ENCODE data around the gene SH3PXD2A.
"Not testable (repeated sequence)": the region's sequence is repeated elsewhere in the genome, so short reads cannot be mapped to it uniquely, and the experiment has no call there.

Gene SH3PXD2A

DNA sequence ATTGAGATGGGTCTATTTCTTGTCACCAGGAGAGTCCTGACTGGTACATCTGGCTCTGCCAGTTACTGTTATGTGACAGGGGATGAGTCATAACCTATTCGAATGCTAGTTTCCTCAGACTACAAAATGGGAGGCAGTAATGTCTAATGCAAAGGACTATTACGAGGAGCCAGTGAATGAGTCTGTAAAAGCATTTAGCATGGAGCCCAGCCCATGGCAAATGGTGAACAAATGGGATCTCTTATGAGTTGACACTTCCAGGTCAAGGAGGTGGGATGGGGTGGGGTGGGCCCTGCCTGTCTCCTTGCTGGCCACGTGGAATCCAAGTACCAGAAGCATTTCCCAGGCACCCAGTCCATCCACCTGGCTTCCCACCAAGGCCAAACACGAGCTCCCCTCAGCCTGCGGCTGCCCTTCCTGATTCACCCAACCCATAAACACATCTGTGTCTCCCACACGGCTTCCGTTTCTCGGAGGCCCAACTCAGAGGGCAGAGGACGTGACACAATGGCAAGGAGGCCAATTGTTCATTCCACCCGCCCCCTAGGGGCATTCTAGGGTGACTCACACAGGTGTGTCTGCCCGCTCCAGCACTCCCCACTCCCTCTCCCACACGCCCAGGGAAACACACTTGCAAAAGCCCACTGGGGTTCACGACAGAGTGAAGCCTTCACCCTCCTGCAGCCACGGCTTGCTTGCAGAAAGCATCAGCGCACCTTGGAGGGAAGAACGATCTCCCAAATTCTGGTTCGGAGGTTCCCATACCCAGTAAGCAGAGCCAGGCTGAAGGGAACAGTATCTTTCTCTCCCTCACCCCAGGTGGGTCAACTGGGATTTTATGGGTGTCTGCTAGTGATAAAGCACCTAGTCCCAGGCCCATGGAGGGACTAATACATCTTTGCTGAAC is 109.8 kb downstream of the SH3PXD2A start:
- no peak for DNase-seq (ENCODE audit: low read depth)

DNA sequence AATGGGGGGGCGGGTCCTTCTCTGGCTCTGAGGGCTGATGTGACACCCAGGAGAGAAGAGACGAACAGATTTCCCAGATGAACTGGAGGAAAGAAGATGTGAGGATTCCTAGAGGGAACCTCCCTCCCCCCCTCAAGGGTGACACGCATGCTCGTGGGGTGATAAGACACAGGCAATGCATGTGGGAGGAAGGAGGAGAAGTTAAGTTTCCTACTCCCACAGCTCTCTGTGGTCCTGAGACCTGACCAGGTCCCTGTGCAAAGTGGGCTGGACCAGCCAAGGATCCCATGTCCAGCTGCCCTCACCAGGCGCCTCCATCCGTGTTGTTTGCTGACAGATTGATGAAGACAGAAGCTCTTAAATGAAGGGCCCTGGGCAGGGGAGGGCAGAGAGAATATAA is 112.6 kb downstream of the SH3PXD2A start:
- peak; percentile 75 for DNase-seq (ENCODE audit: low read depth)

DNA sequence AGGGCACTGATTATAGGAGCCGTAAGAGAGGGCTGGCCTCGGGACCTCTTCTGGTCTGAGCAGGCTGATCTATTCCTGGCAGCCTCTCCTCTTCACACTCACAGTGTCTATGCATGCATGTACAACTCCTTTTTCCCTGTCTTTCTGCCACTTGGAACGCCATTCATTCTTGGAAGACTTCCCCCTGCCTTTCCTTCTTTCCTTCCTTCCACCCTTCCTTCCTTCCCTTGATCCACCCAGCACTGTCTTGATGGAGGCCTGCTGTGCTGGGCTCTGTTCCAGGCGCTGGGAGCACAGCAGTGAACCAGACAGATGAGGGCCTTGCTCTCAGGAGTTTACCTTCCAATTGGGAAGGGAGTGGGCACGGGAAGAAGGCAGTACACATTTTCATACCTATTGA is 114.8 kb downstream of the SH3PXD2A start:
- no peak for DNase-seq (ENCODE audit: low read depth)

DNA sequence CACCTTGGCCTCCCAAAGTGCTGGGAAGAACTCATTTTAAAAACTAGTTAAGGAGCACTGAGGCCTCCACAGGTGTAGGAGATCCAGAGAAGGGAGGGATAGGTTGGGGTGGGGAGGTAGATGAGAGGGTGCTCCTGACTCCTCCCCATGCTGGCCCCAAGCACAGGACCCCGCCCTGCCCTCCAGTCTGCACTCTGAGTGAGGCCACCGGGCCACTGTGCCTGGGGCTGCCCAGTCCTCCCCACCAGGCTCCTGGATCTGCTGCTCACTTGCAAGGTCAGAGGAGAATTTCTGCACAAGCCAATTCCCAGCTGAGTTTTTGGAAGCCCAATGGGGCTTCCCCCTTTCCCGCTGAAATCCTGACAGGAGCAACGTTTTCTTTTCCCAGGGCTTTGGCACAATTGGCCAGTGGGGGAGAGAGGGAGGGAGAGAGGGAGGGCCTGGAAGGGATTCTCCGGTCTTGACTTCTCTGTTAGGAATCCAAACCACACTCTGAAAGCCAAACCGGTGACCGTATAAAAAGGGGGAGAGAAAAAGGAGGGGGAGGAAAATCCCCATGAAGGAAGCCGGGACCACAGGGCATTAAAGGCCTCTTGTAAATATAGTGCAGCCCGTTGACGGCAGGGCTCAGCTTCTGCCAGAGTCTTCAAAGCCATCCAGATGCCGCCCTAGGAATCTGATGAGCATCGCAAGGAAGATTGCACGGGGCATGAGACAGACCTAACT is 116.2 kb downstream of the SH3PXD2A start:
- peak; percentile 98 for DNase-seq (ENCODE audit: low read depth)

DNA sequence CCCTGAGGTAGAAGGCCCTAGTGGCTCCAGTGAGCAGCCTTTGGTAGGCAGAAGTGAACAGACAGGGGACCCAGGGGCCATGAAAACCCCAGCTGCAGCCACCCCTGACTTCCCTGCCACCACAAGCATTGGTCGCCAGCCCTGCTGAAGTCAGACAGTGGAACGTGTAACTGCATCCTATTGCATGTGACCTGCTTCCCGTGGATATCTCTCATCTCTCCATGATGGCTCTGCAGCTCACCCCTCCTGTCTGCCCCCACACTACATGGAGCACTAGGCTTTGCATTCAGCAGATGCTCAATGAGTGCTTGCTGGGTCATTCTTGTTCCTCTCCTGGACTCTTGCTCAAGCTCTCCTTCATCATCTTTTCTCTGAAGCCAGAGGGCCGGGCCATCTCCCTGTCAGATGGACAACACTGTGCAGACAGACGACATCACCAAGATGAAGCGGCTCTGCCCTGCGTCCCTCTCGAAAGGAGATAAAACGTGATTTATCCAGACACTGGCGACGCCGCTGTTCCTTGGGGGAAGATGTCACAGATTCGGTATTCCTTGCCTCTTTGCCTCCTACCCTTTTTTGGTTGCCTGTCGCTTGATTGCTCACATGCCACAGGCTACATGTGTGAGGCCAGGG is 117.5 kb downstream of the SH3PXD2A start:
- DNase-seq (ENCODE audit: low read depth): peak; percentile 31

DNA sequence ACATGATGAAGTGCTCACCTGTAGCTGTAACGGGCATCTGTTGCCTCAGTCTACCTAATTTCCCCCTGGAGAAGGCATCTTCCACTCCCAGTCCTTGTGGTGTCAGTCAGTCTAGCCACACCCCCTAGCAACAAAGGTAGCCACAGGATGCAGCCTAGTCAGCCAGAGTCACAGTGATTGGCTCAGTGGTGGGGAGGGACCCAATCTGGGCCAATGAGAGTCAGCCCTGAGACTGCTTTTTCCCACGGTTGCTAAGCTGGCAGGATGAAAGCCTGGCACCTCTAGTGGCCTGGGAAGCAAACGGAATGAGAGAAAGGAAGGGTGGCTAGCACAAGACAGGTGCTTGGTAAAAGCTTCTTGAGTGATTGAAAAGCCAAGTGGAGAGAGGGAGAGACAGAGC is 118.6 kb downstream of the SH3PXD2A start:
- DNase-seq (ENCODE audit: low read depth): peak; percentile 66

DNA sequence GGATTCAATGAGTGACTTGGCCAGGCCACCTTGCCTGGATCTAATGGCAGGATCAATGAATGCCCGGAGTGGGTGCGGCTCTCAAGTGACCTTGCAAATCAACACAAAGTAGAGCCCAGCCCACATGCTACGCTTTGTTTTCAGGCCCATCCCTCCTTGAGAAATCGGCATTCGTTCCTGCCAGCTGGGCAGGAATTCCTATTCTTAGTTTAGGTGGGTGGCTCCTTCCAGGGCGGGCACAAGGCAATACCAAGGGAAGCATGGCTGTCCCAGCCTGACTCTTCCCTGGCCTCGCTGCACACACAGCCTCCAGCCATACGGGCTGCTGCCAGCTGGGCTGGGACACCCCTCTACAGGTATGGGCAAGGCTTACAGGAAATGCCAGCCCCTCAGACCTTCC is 119.3 kb downstream of the SH3PXD2A start:
- DNase-seq (ENCODE audit: low read depth): no peak

DNA sequence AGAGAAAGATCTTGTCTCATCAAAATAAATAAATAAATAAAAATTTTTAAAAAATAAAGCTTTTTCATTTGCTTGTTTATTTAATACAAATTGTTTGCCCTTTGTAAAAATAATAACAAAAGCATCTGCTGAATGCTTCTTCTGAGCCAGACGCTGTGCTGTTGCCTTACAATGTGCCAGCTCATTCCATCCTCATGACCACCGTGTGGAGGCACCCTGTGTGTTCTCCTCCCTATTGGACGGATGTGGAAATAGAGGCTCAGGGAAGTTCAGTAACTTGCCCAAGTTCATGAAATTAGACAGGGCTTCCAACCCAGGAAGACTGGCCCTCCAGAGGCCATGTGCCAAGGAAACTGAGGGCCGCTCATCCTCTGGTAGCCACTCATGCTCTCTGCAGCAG is 120.6 kb downstream of the SH3PXD2A start:
- peak; percentile 37 for DNase-seq (ENCODE audit: low read depth)

DNA sequence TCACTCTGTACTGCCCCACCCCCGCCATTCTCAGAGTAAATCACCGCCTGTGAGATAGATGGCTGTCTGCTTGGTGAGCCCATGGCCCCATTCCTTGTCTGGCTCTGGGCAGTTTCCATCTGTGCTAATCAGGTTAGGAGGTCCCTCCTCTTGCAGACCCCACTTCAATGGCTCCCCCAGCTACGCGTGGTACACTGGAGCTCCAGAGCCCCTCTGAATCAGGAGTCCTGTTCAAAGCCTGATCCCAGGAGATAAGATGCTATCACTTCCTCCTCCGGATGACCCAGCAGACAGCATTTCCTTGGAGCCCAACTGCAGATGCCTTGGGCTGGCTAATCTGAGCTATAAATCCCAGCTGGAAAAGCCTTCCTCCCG is 122.3 kb downstream of the SH3PXD2A start:
- peak; percentile 27 for DNase-seq (ENCODE audit: low read depth)

DNA sequence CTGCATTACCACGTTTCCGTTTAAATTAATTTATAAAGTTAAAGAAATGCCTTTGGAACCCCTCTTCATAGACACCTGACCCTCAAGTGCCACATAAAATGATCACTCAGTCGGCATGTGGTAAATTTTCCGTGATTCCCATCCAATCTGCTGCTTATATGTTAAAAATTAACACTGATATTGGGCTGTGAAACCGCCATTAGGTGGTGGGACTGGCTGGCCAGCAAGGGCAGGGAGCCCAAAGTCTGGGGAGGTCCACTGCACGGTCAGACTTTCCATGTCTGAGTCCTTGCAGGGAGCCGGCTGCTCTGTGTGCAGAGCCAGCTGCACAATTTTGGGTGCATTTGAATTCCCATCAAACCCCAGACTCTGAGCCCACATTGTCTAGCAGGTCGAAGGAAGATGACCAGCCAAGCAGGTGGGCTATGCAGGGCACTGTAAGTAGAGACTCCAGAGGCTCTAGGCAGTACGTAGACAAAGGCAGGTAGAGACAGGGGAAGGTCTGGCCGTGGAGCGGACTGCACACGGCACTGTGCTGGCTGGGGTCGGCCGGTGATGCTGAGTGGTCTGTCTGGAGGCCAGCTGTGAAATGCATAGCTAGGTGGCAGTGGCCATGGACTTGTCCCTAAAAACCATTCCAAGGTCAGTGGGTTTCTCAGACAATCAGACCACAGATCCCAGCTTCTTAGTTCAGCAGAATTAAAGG is 122.9 kb downstream of the SH3PXD2A start:
- no peak for DNase-seq (ENCODE audit: low read depth)

DNA sequence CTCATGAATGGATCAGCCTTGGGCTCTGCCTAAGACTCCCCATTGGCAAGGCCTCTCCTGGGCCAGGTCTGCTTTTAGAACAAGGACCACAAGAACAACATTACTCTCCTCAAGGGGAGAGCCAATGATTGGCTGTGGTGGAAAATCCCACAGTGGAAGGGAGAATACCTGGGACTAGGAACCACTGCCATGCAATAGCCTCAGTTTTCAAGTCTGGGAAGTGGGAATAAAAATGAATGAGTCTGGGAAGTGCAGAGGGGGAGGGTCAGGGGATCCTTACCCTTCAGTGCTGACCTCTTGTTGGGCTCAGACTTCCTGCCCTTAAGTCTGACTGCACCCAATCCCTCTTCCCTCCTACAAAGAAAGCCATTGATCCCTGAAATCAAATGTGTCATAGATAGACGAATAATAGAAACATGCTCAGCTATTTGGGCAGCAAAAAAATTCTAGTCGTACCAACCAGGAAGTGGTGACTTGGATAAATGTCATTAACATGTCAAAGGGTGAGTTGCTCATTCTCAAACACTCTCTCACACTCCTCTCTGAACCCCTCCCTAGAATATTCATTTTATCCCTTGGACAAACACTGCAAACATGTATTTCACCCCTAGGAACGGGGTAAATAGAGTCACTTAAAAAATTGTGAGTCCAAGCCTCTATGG is 123.6 kb downstream of the SH3PXD2A start:
- DNase-seq (ENCODE audit: low read depth): no peak

DNA sequence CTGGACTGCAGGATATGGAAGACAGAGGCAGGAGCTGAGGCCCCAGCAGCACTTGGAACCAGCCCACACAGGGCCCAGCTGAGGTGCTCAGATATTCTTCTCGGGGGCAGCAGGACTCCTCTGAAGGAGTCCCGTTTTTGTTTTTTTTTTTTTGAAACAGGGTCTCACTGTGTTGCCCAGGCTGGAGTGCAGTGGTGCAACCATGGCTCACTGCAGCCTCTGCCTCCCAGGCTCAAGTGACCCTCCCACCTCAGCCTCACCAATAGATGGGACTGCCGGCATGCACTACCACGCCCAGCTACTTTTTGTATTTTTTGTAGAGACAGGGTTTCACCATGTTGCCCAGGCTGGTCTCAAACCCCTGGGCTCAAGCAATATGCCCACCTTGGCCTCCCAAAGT is 124.3 kb downstream of the SH3PXD2A start:
- not testable (repeated sequence) for DNase-seq (ENCODE audit: low read depth)

DNA sequence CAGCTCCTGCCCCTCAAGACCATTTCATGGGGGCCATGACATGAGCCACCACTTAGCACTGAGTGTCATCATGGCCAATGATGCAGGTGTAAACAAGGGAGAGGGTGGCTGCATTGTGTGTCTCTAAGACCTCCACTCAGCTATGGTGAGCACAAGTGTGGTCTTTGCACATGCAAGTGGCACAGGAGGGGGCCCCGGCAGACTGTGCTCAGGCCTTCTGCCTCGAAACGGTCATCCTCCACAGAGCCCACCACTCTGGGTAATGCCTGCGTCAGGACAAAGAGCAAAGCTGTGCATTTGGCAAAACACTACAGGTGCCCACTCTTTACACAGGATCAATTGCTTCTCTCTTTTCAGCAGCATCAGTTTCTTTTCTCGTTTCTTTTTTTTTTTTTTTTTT is 125.5 kb downstream of the SH3PXD2A start:
- no peak for DNase-seq (ENCODE audit: low read depth)

DNA sequence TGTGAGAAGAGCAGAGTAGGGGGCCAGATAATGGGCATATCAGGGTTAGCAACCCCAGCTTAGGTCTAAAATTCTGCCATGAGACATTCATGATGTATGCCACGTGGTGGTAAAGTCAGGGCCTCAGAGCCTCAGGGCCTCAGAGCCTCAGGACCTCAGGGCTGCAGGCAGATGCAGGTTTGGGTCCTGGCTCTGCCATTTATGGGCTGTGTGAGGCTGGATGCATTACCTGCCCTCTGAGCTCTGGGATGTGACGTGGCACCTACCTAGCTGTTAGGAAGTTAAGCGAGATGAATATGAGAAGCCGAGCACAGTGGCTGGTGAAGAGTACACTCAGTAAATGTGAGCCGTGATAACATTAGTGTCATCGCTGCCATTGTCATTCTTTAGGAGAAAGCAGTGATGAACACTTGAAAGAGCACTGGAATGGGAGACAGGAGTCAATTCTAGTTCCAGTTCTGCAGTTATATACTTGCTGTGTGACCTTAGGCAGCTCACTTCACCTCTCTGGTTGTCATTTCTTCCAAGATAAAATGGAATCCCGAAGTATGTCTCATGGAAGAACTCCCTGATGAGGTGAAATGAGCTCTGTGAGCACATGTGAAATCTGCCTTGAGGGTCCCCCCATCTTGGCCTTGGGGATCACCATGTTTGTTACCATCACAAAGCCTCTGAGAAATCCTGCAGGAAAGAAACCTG is 127.2 kb downstream of the SH3PXD2A start:
- DNase-seq (ENCODE audit: low read depth): no peak

DNA sequence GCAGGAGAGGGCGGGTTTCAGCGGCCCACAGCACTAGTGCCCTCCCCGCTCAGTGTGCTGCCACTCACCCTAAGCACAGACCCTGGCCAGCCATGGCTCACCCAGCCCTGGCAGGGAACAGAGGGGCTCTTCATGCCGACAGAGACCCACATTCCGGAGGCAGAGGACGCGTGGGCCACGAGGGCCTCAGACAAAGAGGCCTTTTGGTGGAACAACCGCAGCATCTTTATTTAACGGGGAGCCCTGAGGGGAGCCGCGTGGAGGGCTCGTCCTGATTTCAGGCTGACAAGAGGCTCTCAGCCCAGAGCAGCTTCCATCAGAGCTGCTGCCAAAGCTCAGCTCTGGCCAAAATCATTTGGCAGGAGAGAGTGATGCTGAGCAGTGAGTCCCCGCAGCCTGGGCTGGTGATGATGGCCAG is 127.8 kb downstream of the SH3PXD2A start:
- DNase-seq (ENCODE audit: low read depth): no peak

DNA sequence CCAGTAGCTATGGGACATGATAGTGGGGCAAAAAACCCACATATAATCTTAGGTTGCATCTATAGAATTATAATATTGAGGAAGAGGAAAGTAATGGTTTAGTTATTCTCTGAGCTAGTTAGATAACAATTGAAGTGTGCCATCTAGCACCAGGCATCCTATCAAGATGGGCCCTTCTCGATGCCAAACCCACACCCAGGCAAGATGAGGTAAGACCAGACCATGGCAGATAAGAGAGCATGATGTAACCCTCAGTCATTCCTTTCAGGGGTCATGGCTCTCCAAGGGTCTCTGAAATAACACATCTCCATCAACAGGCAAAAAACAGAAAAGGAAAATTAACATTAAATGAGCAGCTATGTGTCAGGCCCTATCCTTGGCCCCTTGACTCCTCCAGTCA is 128.7 kb downstream of the SH3PXD2A start:
- DNase-seq (ENCODE audit: low read depth): peak; percentile 35

DNA sequence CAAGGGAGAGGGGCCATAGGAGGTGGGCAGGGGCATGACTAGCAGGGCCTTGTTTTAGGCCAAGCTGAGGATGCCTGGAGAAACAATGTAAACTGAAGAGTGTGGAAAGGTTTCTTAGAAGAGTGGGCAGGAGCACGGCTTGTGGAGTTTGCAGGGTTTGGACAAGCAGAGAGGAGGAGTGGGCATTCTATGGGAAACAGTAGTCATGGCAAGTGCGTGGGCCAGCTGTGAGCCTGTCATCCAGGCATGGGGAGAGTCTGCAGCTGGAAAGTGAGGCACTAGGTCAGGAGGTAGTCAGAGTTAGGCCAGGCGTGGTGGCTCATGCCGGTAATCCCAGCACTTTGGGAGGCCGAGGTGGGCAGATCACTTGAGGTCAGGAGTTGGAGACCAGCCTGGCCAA is 130.1 kb downstream of the SH3PXD2A start:
- no peak for DNase-seq (ENCODE audit: low read depth)

DNA sequence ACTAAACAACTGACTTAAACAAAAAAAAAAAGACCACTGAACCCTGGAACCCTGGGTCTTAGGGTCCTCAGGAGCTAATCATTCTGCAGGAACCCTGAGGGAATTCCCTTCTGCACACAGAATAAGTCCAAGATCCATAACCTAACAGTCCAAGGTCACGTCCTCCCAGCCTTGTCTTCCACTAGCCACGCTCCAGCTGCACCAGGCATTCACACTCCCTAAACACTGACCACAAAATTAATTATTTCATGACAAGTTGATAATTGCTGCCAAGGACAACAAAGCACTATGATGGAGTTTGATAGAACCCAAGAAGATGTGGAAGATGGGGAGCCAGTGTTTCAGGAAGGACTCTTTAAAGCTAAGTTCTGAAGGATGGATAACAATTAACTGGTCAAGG is 130.6 kb downstream of the SH3PXD2A start:
- peak; percentile 67 for DNase-seq (ENCODE audit: low read depth)

DNA sequence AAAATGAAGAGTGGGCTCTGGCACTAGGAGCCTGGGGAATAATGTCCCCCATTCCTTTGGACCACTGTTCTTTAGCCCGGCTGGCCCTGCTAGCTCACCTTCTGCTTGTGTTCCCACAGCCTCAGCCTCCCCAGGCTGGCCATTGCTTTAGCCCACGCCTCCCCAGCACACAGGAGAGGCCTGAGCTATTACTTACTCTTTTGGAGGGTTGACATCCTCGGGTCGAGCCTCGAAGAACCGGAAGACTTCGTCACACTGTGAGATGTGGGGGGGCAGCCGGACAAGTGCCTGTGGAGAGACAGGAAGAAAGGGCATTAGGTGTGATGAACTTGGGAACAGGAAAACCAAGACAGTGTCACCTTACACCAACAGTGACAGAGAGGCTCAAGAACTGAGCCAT is 131.3 kb downstream of the SH3PXD2A start:
- DNase-seq (ENCODE audit: low read depth): no peak

DNA sequence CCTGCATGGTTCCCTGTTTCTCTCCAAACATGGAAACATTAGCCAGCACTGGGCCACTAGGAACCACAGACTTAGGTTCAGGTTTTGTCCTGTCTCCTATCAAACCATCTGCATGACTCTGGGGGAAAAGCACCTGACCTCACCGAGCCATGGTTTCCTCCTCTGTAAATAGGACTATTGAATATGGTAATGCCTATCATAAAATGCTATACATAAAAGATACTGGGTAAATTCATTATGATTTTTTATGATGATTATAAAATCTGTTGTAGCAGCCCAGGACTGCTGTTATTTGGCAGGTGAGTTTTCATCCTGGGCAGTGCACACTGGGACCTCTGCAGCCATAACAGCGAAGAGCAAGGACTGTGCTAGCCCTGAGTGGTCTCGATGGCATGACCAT is 131.8 kb downstream of the SH3PXD2A start:
- no peak for DNase-seq (ENCODE audit: low read depth)

DNA sequence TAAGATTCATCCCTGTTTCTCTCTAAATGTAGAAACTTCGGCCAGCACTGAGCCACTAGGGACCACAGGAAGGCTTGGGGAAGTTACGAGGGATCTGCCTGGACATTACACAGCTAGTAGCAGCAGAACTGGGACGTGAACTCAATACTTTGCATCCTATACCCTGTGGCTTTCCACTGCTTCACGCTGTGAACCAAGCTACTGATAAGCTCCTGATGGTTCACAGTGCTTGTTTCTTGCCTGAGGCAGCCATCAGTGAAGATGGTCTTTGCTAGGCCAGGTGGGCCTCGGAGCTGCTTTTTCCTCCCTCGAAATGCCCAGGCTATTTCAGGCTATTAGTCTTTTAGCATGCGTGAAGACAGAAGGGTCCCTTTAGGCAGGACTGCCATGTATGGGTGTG is 132.7 kb downstream of the SH3PXD2A start:
- DNase-seq (ENCODE audit: low read depth): no peak
